Testis (tissue), 3 donors: ENCODE results near the gene ANKRD16. TPM values are rescaled to one million over a fixed set of nuclear protein-coding genes. Genes with fewer than 3 reads are reported as not detected.
"Not testable (repeated sequence)": the region's sequence is repeated elsewhere in the genome, so short reads cannot be mapped to it uniquely, and the experiment has no call there.

ENCODE experiments used
- DNase-seq: peaks from one replicate; pipeline ENCODE4 v3.0.0-alpha.2; 2019
- H3K27ac ChIP-seq, 2 donors: fragments of 200-600 bp; sonication (generic); one replicate each; pipeline ENCODE4 v1.5.1; 2019
- H3K27me3 ChIP-seq: fragments of 200-600 bp; sonication (generic); one replicate; pipeline ENCODE4 v1.5.1; 2019
- H3K36me3 ChIP-seq: fragments of 200-600 bp; sonication (generic); one replicate; pipeline ENCODE4 v1.5.1; 2017; ENCODE audit warnings: low read depth; ENCODE audit errors: missing control alignments
- H3K4me1 ChIP-seq: fragments of 200-600 bp; sonication (generic); one replicate; pipeline ENCODE4 v1.5.1; 2019
- H3K4me3 ChIP-seq, 2 donors: fragments of 200-600 bp; sonication (generic); one replicate each; pipeline ENCODE4 v1.5.1; 2017 to 2019
- H3K9me3 ChIP-seq: fragments of 200-600 bp; sonication (generic); one replicate; pipeline ENCODE4 v1.5.1; 2017
- CTCF ChIP-seq, 3 experiments: fragments of 450-650 bp in 2 of 3; fragments of 200-600 bp in 1 of 3; sonication (generic) in 1 of 3; IDR thresholded peaks; one replicate each; pipeline ENCODE4 v1.5.1; 2016 to 2019; ENCODE audit warnings: antibody characterized with exemption in 3 of 3, mild to moderate bottlenecking in 2 of 3, moderate library complexity in 1 of 3
- POLR2A ChIP-seq: fragments of 450-650 bp; IDR thresholded peaks from one replicate; pipeline ENCODE4 v1.6.1; 2017; ENCODE audit warnings: antibody characterized with exemption, mild to moderate bottlenecking, moderate library complexity
- WGBS, 2 donors: methylation state at CpG; one replicate each; pipeline ENCODE4 v1.1.5; 2018; 5-methylcytosine and 5-hydroxymethylcytosine counted together
- intact Hi-C: fragments of 100-400 bp; cut with DNase I; formaldehyde crosslinking; loops from one replicate; pipeline ENCODE4 v1.15.1; 2023; ENCODE audit warnings: low total_unique reads
- polyA plus RNA-seq: library from polyadenylated mRNA; stranded (reverse); fragments of 350-450 nt; fragmentation: Illumina TruSeq; extraction: RNeasy Lipid Tissue Mini Kit (QIAGEN cat#74804); gene quantifications from one replicate; pipeline ENCODE4 v1.2.3, GENCODE V29; 2014; ENCODE audit warnings: low read depth, low replicate concordance; ENCODE audit not compliant: insufficient read depth
- total RNA-seq, 2 donors: library from RNA; depleted of rRNA; stranded (reverse); fragments of >200 nt; gene quantifications; one replicate each; pipeline ENCODE4 v1.2.3, GENCODE V29; 2016

The ANKRD16 gene
- total and polyA plus RNA-seq, 3 donors from 2014 or later, result 14.2 to 32.1 (median 30.3) TPM

GRCh38 chr10:5915451-5915850, 25.8 kb upstream of the ANKRD16 start:
- H3K27me3 ChIP-seq, result no peaks in the 10 kb centered on the region
- H3K4me1 ChIP-seq, result no peaks in the 10 kb centered on the region
- H3K36me3 ChIP-seq, result no peaks in the 10 kb centered on the region
- intact Hi-C loops, result no loop called here
- no peaks in the 10 kb centered on the region for H3K9me3 ChIP-seq
- no peak overlapping the region for H3K4me3 ChIP-seq
- no peak overlapping the region for H3K27ac ChIP-seq
- no peak for DNase-seq
- 96 to 98% methylated on average over 14 of the region's 14 CpGs for WGBS, 2 donors
- TF ChIP-seq CTCF (IDR thresholded peaks at IDR 0.05) (no peak), POLR2A (no peak)

- Histone ChIP-seq H3K9me3 (no peaks in the 10 kb centered on the region), H3K4me3 (no peak overlapping the region), H3K27ac (no peak overlapping the region), H3K36me3 (no peaks in the 10 kb centered on the region), H3K4me1 (no peaks in the 10 kb centered on the region), H3K27me3 (no peaks in the 10 kb centered on the region)
- intact Hi-C loops, result no loop called here
- no peak for DNase-seq
- TF ChIP-seq CTCF (IDR thresholded peaks at IDR 0.05) (no peak), POLR2A (no peak)
- WGBS, 2 donors, result 95 to 96% methylated on average over 4 of the region's 4 CpGs
These were observed 24.0 kb upstream of the ANKRD16 start for GRCh38 chr10:5913736-5914135.

- no peaks in the 10 kb centered on the region for H3K27me3 ChIP-seq
- H3K4me1 ChIP-seq, result no peaks in the 10 kb centered on the region
- H3K27ac ChIP-seq, result no peak overlapping the region
- intact Hi-C loops, result no loop called here
- H3K36me3 ChIP-seq, result no peaks in the 10 kb centered on the region
- WGBS, 2 donors, result 92 to 94% methylated on average over 4 of the region's 4 CpGs
- H3K9me3 ChIP-seq, result no peaks in the 10 kb centered on the region
- H3K4me3 ChIP-seq, result no peak overlapping the region
- no peak for TF ChIP-seq CTCF (IDR thresholded peaks at IDR 0.05)
- no peak for DNase-seq
These were observed 22.0 kb upstream of the ANKRD16 start for GRCh38 chr10:5911670-5912069.

GRCh38 chr10:5910323-5911100, 20.8 kb upstream of the ANKRD16 start:
- Histone ChIP-seq H3K27me3 (no peaks in the 10 kb centered on the region), H3K9me3 (no peaks in the 10 kb centered on the region), H3K36me3 (no peaks in the 10 kb centered on the region), H3K4me3 (no peak overlapping the region), H3K4me1 (no peaks in the 10 kb centered on the region), H3K27ac (no peak overlapping the region)
- 78 to 79% methylated on average over 12 to 18 of the region's 18 CpGs for WGBS, 2 donors
- no peak for DNase-seq
- TF ChIP-seq CTCF (IDR thresholded peaks at IDR 0.05), result no peak
- intact Hi-C loops, result no loop called here

- H3K27ac ChIP-seq, intact Hi-C loops, H3K4me1 ChIP-seq, H3K4me3 ChIP-seq, H3K36me3 ChIP-seq, H3K27me3 ChIP-seq, DNase-seq, H3K9me3 ChIP-seq: not testable (repeated sequence)
- 93 to 94% methylated on average over 7 of the region's 7 CpGs for WGBS, 2 donors
These were observed 19.0 kb upstream of the ANKRD16 start for GRCh38 chr10:5908676-5909075.
